ENCODE results near the gene IGSF9B. TPM values are rescaled to one million over a fixed set of nuclear protein-coding genes. Genes with fewer than 3 reads are reported as not detected.

IGSF9B gene
- total RNA-seq, 1 donor from 2014 or later: 5.5 TPM

GRCh38 chr11:133966921-133967598 lies 10.3 kb upstream of the IGSF9B start:
- TF ChIP-seq, protein P1, sequence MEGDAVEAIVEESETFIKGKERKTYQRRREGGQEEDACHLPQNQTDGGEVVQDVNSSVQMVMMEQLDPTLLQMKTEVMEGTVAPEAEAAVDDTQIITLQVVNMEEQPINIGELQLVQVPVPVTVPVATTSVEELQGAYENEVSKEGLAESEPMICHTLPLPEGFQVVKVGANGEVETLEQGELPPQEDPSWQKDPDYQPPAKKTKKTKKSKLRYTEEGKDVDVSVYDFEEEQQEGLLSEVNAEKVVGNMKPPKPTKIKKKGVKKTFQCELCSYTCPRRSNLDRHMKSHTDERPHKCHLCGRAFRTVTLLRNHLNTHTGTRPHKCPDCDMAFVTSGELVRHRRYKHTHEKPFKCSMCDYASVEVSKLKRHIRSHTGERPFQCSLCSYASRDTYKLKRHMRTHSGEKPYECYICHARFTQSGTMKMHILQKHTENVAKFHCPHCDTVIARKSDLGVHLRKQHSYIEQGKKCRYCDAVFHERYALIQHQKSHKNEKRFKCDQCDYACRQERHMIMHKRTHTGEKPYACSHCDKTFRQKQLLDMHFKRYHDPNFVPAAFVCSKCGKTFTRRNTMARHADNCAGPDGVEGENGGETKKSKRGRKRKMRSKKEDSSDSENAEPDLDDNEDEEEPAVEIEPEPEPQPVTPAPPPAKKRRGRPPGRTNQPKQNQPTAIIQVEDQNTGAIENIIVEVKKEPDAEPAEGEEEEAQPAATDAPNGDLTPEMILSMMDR (IDR thresholded peaks at IDR 0.05): peak; percentile 50
- H3K27ac ChIP-seq: no peak overlapping the region
- H3K36me3 ChIP-seq: no peaks in the 10 kb centered on the region
- ATAC-seq (no peak), DNase-seq (no peak)
- H3K4me1 ChIP-seq: peaks cover 6% of the 10 kb centered on the region
- H3K9me3 ChIP-seq: no peaks in the 10 kb centered on the region
- no peak overlapping the region for H3K4me3 ChIP-seq
- intact Hi-C loops (cut with DNase I): no loop called here
- peaks cover 9% of the 10 kb centered on the region for H3K27me3 ChIP-seq (ENCODE audit: low read depth)

- TF ChIP-seq, protein P1 (IDR thresholded peaks at IDR 0.05): no peak
- H3K4me3 ChIP-seq: no peak overlapping the region
- ATAC-seq (no peak), DNase-seq (no peak)
- no peak overlapping the region for H3K27ac ChIP-seq
- peaks cover 6% of the 10 kb centered on the region for H3K4me1 ChIP-seq
- peaks cover 9% of the 10 kb centered on the region for H3K27me3 ChIP-seq (ENCODE audit: low read depth)
- no peaks in the 10 kb centered on the region for H3K9me3 ChIP-seq
- H3K36me3 ChIP-seq: no peaks in the 10 kb centered on the region
- intact Hi-C loops (cut with DNase I): no loop called here
Measured at GRCh38 chr11:133966172-133966651, 9.4 kb upstream of the IGSF9B start.

- H3K4me1 ChIP-seq: peaks cover 6% of the 10 kb centered on the region
- no peak overlapping the region for H3K27ac ChIP-seq
- H3K36me3 ChIP-seq: no peaks in the 10 kb centered on the region
- DNase-seq (no peak), ATAC-seq (peak; percentile 93 to 94)
- H3K4me3 ChIP-seq: no peak overlapping the region
- TF ChIP-seq, protein P1 (IDR thresholded peaks at IDR 0.05): no peak
- intact Hi-C loops (cut with DNase I): no loop called here
- no peaks in the 10 kb centered on the region for H3K9me3 ChIP-seq
- H3K27me3 ChIP-seq (ENCODE audit: low read depth): peaks cover 9% of the 10 kb centered on the region
Measured at GRCh38 chr11:133965031-133965601, 8.3 kb upstream of the IGSF9B start.

GRCh38 chr11:133964356-133964755 lies 7.6 kb upstream of the IGSF9B start:
- Histone ChIP-seq H3K27me3 (ENCODE audit: low read depth) (peaks cover 9% of the 10 kb centered on the region), H3K4me3 (no peak overlapping the region), H3K27ac (no peak overlapping the region), H3K4me1 (peaks cover 6% of the 10 kb centered on the region), H3K9me3 (no peaks in the 10 kb centered on the region), H3K36me3 (no peaks in the 10 kb centered on the region)
- intact Hi-C loops (cut with DNase I): no loop called here
- ATAC-seq (no peak), DNase-seq (no peak)
- TF ChIP-seq, protein P1 (IDR thresholded peaks at IDR 0.05): no peak

DNA sequence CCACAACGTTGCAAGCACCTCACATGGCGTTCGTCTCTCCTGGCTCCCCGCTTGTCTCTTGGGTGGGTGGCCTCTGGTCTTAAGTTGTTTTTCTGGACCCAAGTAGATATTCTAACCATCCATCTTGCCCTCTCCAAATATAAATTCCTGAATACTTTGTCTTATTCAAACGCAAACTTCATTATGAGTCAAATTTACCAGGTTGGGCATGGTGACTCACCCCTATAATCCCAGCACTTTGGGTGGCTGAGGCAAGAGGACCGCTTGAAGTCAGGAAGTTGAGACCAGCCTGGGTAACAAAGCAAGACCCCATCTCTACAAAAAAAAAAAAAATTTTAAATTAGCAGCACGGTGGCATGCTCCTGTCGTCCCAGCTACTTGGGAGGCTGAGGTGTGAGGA lies 5.1 kb upstream of the IGSF9B start:
- Histone ChIP-seq H3K4me3 (no peak overlapping the region), H3K27me3 (ENCODE audit: low read depth) (peaks cover 5% of the 10 kb centered on the region), H3K27ac (no peak overlapping the region), H3K4me1 (peaks cover 6% of the 10 kb centered on the region), H3K36me3 (no peaks in the 10 kb centered on the region), H3K9me3 (no peaks in the 10 kb centered on the region)
- DNase-seq (no peak), ATAC-seq (no peak)
- TF ChIP-seq, protein P1 (IDR thresholded peaks at IDR 0.05): no peak
- intact Hi-C loops (cut with DNase I): no loop called here

All from lower lobe of right lung (tissue), 2 donors.